ENCODE measurements around the gene WBP11. TPM values are rescaled to one million over a fixed set of nuclear protein-coding genes. Genes with fewer than 3 reads are reported as not detected.

WBP11 gene
- total RNA-seq, 1 experiment from 2014 or later = 111 TPM

DNA sequence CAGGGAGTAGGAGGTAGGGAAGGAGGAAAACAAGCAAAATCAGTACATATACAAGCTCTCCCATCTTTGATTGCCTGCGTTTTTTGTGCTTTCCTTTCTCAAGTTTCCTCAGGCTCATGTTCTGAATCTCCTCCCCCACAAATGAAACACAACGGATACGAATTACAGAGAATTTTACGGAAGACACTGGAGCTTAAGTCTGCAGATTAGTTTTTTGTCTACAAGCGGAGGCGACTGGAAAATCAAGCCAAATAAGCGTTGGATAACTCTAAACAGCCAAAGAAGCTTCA, 612 bp downstream of the WBP11 start:
- Mint-ChIP-seq H3K27ac (no peak overlapping the region), H3K4me1 (peaks cover 17% of the 10 kb centered on the region), H3K4me3 (no peak overlapping the region), H3K9me3 (no peaks in the 10 kb centered on the region), H3K36me3 (peaks cover 24% of the 10 kb centered on the region), H3K27me3 (ENCODE audit: low read depth) (no peaks in the 10 kb centered on the region)
- ATAC-seq (no peak), DNase-seq (ENCODE audit: low spot score) (no peak)
- TF ChIP-seq, protein P1, sequence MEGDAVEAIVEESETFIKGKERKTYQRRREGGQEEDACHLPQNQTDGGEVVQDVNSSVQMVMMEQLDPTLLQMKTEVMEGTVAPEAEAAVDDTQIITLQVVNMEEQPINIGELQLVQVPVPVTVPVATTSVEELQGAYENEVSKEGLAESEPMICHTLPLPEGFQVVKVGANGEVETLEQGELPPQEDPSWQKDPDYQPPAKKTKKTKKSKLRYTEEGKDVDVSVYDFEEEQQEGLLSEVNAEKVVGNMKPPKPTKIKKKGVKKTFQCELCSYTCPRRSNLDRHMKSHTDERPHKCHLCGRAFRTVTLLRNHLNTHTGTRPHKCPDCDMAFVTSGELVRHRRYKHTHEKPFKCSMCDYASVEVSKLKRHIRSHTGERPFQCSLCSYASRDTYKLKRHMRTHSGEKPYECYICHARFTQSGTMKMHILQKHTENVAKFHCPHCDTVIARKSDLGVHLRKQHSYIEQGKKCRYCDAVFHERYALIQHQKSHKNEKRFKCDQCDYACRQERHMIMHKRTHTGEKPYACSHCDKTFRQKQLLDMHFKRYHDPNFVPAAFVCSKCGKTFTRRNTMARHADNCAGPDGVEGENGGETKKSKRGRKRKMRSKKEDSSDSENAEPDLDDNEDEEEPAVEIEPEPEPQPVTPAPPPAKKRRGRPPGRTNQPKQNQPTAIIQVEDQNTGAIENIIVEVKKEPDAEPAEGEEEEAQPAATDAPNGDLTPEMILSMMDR (IDR thresholded peaks at IDR 0.05) = no peak
- CTCF ChIA-PET = interaction anchor here (0.5 to 1.6 kb wide), 7 partner anchors 28 to 1097 kb away, joined by 3 to 8 read pairs (median 3); a partner anchor contains a TSS
- POLR2A ChIA-PET = interaction anchor here (1.1 to 3.0 kb wide), 7 partner anchors 9 to 418 kb away, joined by 3 to 23 read pairs (median 3); partner anchors contain the start of gene RERG

DNA sequence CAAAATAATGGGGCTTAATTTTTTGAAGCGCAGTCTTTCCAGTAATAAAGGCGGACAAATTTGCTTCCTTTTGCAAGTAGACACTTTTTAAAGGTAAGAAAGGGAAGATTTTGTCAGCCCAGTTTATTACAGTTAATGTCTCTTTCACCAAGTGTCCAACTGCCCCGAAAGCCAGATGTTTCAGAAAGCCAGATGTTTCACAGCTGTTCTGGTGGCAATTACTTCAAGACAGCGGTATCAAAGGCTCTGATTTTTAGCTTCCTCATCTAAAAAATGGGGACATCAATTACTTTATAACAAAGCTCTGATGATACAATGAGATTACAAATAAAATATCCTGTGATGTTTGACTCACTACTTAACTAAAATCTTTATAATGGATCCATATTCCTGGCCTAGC, 1.0 kb downstream of the WBP11 start:
- CTCF ChIA-PET = interaction anchor here (0.5 to 1.6 kb wide), 2 partner anchors 46 to 78 kb away, joined by 3 to 7 read pairs; no protein-coding TSS in a partner anchor
- POLR2A ChIA-PET = interaction anchor here (1.1 to 3.0 kb wide), 5 partner anchors 9 to 32 kb away, joined by 3 to 23 read pairs (median 4); a partner anchor contains a TSS
- no peaks in the 10 kb centered on the region for H3K27me3 Mint-ChIP-seq (ENCODE audit: low read depth)
- DNase-seq (ENCODE audit: low spot score) (no peak), ATAC-seq (no peak)
- H3K4me3 Mint-ChIP-seq = no peak overlapping the region
- peaks cover 17% of the 10 kb centered on the region for H3K4me1 Mint-ChIP-seq
- no peaks in the 10 kb centered on the region for H3K9me3 Mint-ChIP-seq
- H3K36me3 Mint-ChIP-seq = peaks cover 28% of the 10 kb centered on the region
- no peak overlapping the region for H3K27ac Mint-ChIP-seq
- TF ChIP-seq, protein P2, sequence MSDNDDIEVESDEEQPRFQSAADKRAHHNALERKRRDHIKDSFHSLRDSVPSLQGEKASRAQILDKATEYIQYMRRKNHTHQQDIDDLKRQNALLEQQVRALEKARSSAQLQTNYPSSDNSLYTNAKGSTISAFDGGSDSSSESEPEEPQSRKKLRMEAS (CRISPR knock-in tag; IDR thresholded peaks at IDR 0.05) = no peak
- TF ChIP-seq SOX15 (CRISPR knock-in tag; IDR thresholded peaks at IDR 0.05) (no peak), NFYB (CRISPR knock-in tag; conservative IDR thresholded peaks at IDR 0.05; ENCODE audit: low read depth) (no peak), SP1 (CRISPR knock-in tag; conservative IDR thresholded peaks at IDR 0.05) (no peak), TCF7 (CRISPR knock-in tag; IDR thresholded peaks at IDR 0.05; ENCODE audit: low read depth) (no peak), SMAD3 (CRISPR knock-in tag; IDR thresholded peaks at IDR 0.05; ENCODE audit: borderline replicate concordance) (no peak), FOXK1 (CRISPR knock-in tag; IDR thresholded peaks at IDR 0.05) (no peak)
- TF ChIP-seq, protein P3, sequence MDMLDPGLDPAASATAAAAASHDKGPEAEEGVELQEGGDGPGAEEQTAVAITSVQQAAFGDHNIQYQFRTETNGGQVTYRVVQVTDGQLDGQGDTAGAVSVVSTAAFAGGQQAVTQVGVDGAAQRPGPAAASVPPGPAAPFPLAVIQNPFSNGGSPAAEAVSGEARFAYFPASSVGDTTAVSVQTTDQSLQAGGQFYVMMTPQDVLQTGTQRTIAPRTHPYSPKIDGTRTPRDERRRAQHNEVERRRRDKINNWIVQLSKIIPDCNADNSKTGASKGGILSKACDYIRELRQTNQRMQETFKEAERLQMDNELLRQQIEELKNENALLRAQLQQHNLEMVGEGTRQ (CRISPR knock-in tag; IDR thresholded peaks at IDR 0.05) = no peak
- TF ChIP-seq, protein P4, sequence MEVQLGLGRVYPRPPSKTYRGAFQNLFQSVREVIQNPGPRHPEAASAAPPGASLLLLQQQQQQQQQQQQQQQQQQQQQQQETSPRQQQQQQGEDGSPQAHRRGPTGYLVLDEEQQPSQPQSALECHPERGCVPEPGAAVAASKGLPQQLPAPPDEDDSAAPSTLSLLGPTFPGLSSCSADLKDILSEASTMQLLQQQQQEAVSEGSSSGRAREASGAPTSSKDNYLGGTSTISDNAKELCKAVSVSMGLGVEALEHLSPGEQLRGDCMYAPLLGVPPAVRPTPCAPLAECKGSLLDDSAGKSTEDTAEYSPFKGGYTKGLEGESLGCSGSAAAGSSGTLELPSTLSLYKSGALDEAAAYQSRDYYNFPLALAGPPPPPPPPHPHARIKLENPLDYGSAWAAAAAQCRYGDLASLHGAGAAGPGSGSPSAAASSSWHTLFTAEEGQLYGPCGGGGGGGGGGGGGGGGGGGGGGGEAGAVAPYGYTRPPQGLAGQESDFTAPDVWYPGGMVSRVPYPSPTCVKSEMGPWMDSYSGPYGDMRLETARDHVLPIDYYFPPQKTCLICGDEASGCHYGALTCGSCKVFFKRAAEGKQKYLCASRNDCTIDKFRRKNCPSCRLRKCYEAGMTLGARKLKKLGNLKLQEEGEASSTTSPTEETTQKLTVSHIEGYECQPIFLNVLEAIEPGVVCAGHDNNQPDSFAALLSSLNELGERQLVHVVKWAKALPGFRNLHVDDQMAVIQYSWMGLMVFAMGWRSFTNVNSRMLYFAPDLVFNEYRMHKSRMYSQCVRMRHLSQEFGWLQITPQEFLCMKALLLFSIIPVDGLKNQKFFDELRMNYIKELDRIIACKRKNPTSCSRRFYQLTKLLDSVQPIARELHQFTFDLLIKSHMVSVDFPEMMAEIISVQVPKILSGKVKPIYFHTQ (CRISPR knock-in tag; IDR thresholded peaks at IDR 0.05) = no peak
- TF ChIP-seq, protein P5, sequence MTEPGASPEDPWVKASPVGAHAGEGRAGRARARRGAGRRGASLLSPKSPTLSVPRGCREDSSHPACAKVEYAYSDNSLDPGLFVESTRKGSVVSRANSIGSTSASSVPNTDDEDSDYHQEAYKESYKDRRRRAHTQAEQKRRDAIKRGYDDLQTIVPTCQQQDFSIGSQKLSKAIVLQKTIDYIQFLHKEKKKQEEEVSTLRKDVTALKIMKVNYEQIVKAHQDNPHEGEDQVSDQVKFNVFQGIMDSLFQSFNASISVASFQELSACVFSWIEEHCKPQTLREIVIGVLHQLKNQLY (CRISPR knock-in tag; IDR thresholded peaks at IDR 0.05) = no peak
- TF ChIP-seq, protein P6, sequence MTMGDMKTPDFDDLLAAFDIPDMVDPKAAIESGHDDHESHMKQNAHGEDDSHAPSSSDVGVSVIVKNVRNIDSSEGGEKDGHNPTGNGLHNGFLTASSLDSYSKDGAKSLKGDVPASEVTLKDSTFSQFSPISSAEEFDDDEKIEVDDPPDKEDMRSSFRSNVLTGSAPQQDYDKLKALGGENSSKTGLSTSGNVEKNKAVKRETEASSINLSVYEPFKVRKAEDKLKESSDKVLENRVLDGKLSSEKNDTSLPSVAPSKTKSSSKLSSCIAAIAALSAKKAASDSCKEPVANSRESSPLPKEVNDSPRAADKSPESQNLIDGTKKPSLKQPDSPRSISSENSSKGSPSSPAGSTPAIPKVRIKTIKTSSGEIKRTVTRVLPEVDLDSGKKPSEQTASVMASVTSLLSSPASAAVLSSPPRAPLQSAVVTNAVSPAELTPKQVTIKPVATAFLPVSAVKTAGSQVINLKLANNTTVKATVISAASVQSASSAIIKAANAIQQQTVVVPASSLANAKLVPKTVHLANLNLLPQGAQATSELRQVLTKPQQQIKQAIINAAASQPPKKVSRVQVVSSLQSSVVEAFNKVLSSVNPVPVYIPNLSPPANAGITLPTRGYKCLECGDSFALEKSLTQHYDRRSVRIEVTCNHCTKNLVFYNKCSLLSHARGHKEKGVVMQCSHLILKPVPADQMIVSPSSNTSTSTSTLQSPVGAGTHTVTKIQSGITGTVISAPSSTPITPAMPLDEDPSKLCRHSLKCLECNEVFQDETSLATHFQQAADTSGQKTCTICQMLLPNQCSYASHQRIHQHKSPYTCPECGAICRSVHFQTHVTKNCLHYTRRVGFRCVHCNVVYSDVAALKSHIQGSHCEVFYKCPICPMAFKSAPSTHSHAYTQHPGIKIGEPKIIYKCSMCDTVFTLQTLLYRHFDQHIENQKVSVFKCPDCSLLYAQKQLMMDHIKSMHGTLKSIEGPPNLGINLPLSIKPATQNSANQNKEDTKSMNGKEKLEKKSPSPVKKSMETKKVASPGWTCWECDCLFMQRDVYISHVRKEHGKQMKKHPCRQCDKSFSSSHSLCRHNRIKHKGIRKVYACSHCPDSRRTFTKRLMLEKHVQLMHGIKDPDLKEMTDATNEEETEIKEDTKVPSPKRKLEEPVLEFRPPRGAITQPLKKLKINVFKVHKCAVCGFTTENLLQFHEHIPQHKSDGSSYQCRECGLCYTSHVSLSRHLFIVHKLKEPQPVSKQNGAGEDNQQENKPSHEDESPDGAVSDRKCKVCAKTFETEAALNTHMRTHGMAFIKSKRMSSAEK (CRISPR knock-in tag; IDR thresholded peaks at IDR 0.05; ENCODE audit: borderline replicate concordance) = no peak
- TF ChIP-seq, protein P1 (IDR thresholded peaks at IDR 0.05) = no peak
- TF ChIP-seq, protein P7, sequence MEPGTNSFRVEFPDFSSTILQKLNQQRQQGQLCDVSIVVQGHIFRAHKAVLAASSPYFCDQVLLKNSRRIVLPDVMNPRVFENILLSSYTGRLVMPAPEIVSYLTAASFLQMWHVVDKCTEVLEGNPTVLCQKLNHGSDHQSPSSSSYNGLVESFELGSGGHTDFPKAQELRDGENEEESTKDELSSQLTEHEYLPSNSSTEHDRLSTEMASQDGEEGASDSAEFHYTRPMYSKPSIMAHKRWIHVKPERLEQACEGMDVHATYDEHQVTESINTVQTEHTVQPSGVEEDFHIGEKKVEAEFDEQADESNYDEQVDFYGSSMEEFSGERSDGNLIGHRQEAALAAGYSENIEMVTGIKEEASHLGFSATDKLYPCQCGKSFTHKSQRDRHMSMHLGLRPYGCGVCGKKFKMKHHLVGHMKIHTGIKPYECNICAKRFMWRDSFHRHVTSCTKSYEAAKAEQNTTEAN (CRISPR knock-in tag; IDR thresholded peaks at IDR 0.05) = no peak
- TF ChIP-seq, protein P8, sequence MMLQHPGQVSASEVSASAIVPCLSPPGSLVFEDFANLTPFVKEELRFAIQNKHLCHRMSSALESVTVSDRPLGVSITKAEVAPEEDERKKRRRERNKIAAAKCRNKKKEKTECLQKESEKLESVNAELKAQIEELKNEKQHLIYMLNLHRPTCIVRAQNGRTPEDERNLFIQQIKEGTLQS (CRISPR knock-in tag; conservative IDR thresholded peaks at IDR 0.05) = no peak
- TF ChIP-seq, protein P9, sequence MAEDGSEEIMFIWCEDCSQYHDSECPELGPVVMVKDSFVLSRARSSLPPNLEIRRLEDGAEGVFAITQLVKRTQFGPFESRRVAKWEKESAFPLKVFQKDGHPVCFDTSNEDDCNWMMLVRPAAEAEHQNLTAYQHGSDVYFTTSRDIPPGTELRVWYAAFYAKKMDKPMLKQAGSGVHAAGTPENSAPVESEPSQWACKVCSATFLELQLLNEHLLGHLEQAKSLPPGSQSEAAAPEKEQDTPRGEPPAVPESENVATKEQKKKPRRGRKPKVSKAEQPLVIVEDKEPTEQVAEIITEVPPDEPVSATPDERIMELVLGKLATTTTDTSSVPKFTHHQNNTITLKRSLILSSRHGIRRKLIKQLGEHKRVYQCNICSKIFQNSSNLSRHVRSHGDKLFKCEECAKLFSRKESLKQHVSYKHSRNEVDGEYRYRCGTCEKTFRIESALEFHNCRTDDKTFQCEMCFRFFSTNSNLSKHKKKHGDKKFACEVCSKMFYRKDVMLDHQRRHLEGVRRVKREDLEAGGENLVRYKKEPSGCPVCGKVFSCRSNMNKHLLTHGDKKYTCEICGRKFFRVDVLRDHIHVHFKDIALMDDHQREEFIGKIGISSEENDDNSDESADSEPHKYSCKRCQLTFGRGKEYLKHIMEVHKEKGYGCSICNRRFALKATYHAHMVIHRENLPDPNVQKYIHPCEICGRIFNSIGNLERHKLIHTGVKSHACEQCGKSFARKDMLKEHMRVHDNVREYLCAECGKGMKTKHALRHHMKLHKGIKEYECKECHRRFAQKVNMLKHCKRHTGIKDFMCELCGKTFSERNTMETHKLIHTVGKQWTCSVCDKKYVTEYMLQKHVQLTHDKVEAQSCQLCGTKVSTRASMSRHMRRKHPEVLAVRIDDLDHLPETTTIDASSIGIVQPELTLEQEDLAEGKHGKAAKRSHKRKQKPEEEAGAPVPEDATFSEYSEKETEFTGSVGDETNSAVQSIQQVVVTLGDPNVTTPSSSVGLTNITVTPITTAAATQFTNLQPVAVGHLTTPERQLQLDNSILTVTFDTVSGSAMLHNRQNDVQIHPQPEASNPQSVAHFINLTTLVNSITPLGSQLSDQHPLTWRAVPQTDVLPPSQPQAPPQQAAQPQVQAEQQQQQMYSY (CRISPR knock-in tag; IDR thresholded peaks at IDR 0.05) = no peak
